Ovary (tissue), 9 donors: ENCODE data around the gene FOXP1. TPM values are rescaled to one million over a fixed set of nuclear protein-coding genes. Genes with fewer than 3 reads are reported as not detected.

Experiments
- DNase-seq, 5 donors: peaks; one replicate each; pipeline ENCODE4 v3.0.0-alpha.2; 2019 to 2020
- H3K27ac ChIP-seq, 2 donors: fragments of 200-600 bp; one replicate each; pipeline versions ENCODE4 v1.5.1 to v1.8.0; 2019 to 2022
- H3K27me3 ChIP-seq: fragments of 200-600 bp; one replicate; pipeline ENCODE4 v1.8.0; 2022
- H3K36me3 ChIP-seq: fragments of 200-600 bp; sonication (generic); one replicate; pipeline ENCODE4 v1.5.1; 2019
- H3K4me1 ChIP-seq: one replicate; pipeline ENCODE4 v1.8.1; 2013; ENCODE audit warnings: mild to moderate bottlenecking, moderate library complexity; ENCODE audit not compliant: insufficient read depth
- H3K4me3 ChIP-seq: fragments of 200-600 bp; sonication (generic); one replicate; pipeline ENCODE4 v1.5.1; 2017
- H3K9me3 ChIP-seq, 2 donors: fragments of 200-600 bp in 1 of 2; sonication (generic) in 1 of 2; one replicate each; pipeline versions ENCODE4 v1.5.1 to v1.8.1; 2013 to 2019; ENCODE audit warnings: mild to moderate bottlenecking in 1 of 2, moderate library complexity in 1 of 2
- EP300 ChIP-seq: sonication (generic); formaldehyde crosslinking; IDR thresholded peaks from one replicate; pipeline ENCODE4 v1.6.1; 2017; ENCODE audit warnings: antibody characterized with exemption
- POLR2A ChIP-seq: fragments of 450-650 bp; IDR thresholded peaks from one replicate; pipeline ENCODE4 v1.6.1; 2017; ENCODE audit warnings: antibody characterized with exemption, mild to moderate bottlenecking, moderate library complexity
- WGBS, 3 donors: extraction: QIAGEN DNeasy Blood & Tissue Kit in 1 of 3; methylation state at CpG; one replicate each; pipeline versions ENCODE4 v1.1.5 to v1.1.7; 2013 to 2017; 5-methylcytosine and 5-hydroxymethylcytosine counted together
- intact Hi-C, 4 donors: fragments of 100-400 bp; cut with DNase I; formaldehyde crosslinking; loops; one replicate each; pipeline versions ENCODE4 v1.11.0 to v1.15.1; 2022 to 2023
- polyA plus RNA-seq, 2 donors: library from polyadenylated mRNA; stranded (reverse); fragments of 200-250 nt in 1 of 2; fragments of 350-450 nt in 1 of 2; fragmentation: Illumina TruSeq in 1 of 2; extraction: RNeasy Lipid Tissue Mini Kit (QIAGEN cat#74804) in 1 of 2; gene quantifications; one replicate each; pipeline ENCODE4 v1.2.3, GENCODE V29; 2013 to 2014
- total RNA-seq, 7 donors: library from RNA; depleted of rRNA in 2 of 7; stranded (reverse); fragments of >200 nt in 2 of 7; fragmentation: NEBNext Ultra II Directional in 3 of 7; extraction: Animal tissue kit (Norgen Biotek cat#: 25700) in 3 of 7; gene quantifications; one replicate each; pipeline versions ENCODE4 v1.1.0 to v1.2.4, GENCODE V29; 2016 to 2023
- TF ChIP-seq, protein P1 (sequence below), 3 donors: fragments of 450-650 bp in 2 of 3; fragments of 200-600 bp in 1 of 3; IDR thresholded peaks; one replicate each; pipeline versions ENCODE4 v1.5.1 to v1.8.0; 2016 to 2022; ENCODE audit warnings: antibody characterized with exemption in 3 of 3, mild to moderate bottlenecking in 1 of 3
- donor health status: DM: no; HTN: no; CAD: no; lungs with moderate emphysema.
- donor health status: DM: no; HTN: no; CAD: no.
- donor health status: Bipolar disorder and iron deficiency.
- donor health status: DM: yes; HTN: yes; CAD: no.
- donor health status: DM: no; HTN: no; CAD: no.
- donor health status: DM: yes; HTN: yes; CAD: no.

Gene FOXP1
- total and polyA plus RNA-seq, 9 donors = 31.7 to 126 (median 114) TPM

DNA sequence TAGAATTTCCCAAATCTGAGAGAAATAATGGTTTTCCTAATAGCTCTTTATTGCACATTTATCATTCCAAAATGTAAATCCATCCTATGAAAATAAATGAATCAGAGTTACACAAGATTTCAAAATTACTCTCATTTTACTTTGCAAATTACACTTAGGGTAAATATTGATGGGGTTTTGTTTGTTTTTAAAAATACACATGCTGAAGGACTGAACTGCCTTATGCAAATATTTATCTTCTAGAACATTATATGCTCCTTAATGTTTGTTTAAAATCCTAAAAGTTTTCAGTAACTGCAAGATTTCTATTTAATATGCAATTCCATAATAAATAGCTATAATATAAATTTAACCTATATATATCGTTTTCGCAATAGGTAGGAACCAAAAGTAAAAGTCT lies 38.2 kb downstream of the FOXP1 start:
- peaks cover 7% of the 10 kb centered on the region for H3K4me1 ChIP-seq
- H3K27me3 ChIP-seq = no peaks in the 10 kb centered on the region
- H3K4me3 ChIP-seq = no peak overlapping the region
- H3K27ac ChIP-seq = no peak overlapping the region
- no peak for DNase-seq
- no peaks in the 10 kb centered on the region for H3K9me3 ChIP-seq
- intact Hi-C loops = no loop called here
- no peaks in the 10 kb centered on the region for H3K36me3 ChIP-seq
- WGBS, 3 donors = 88 to 93% (median 90%) methylated on average over 2 of the region's 2 CpGs
- TF ChIP-seq POLR2A = no peak
- TF ChIP-seq, protein P1, sequence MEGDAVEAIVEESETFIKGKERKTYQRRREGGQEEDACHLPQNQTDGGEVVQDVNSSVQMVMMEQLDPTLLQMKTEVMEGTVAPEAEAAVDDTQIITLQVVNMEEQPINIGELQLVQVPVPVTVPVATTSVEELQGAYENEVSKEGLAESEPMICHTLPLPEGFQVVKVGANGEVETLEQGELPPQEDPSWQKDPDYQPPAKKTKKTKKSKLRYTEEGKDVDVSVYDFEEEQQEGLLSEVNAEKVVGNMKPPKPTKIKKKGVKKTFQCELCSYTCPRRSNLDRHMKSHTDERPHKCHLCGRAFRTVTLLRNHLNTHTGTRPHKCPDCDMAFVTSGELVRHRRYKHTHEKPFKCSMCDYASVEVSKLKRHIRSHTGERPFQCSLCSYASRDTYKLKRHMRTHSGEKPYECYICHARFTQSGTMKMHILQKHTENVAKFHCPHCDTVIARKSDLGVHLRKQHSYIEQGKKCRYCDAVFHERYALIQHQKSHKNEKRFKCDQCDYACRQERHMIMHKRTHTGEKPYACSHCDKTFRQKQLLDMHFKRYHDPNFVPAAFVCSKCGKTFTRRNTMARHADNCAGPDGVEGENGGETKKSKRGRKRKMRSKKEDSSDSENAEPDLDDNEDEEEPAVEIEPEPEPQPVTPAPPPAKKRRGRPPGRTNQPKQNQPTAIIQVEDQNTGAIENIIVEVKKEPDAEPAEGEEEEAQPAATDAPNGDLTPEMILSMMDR (IDR thresholded peaks at IDR 0.05) = no peak
- TF ChIP-seq EP300 = no peak

- no peaks in the 10 kb centered on the region for H3K27me3 ChIP-seq
- intact Hi-C loops = no loop called here
- H3K9me3 ChIP-seq = no peaks in the 10 kb centered on the region
- no peak for DNase-seq
- no peak overlapping the region for H3K4me3 ChIP-seq
- peaks cover 7% of the 10 kb centered on the region for H3K4me1 ChIP-seq
- TF ChIP-seq POLR2A = no peak
- TF ChIP-seq, protein P1 (IDR thresholded peaks at IDR 0.05) = no peak
- TF ChIP-seq EP300 = no peak
- WGBS, 3 donors = 68 to 87% (median 87%) methylated on average over 3 of the region's 3 CpGs
- no peak overlapping the region for H3K27ac ChIP-seq
- no peaks in the 10 kb centered on the region for H3K36me3 ChIP-seq
These were observed 40.0 kb downstream of the FOXP1 start for GRCh38 chr3:71543371-71544016.

GRCh38 chr3:71542521-71543370 lies 40.8 kb downstream of the FOXP1 start:
- 35 to 38% (median 37%) methylated on average over 23 of the region's 23 CpGs for WGBS, 3 donors
- peak; percentile 61 to 75 (median 66) for DNase-seq
- Histone ChIP-seq H3K4me3 (peak overlapping the region; percentile 18), H3K27me3 (no peaks in the 10 kb centered on the region), H3K9me3 (no peaks in the 10 kb centered on the region), H3K27ac (no peak overlapping the region), H3K4me1 (peaks cover 7% of the 10 kb centered on the region), H3K36me3 (no peaks in the 10 kb centered on the region)
- TF ChIP-seq, protein P1 (IDR thresholded peaks at IDR 0.05) = no peak
- TF ChIP-seq EP300 (no peak), POLR2A (no peak)
- intact Hi-C loops = no loop called here

- Histone ChIP-seq H3K9me3 (no peaks in the 10 kb centered on the region), H3K4me3 (no peak overlapping the region), H3K27me3 (no peaks in the 10 kb centered on the region), H3K4me1 (peaks cover 15% of the 10 kb centered on the region), H3K36me3 (no peaks in the 10 kb centered on the region), H3K27ac (no peak overlapping the region)
- intact Hi-C loops = no loop called here
- WGBS, 3 donors = 24 to 40% (median 40%) methylated on average over 3 of the region's 3 CpGs
- no peak for DNase-seq
- no peak for TF ChIP-seq EP300
- TF ChIP-seq POLR2A = no peak
- TF ChIP-seq, protein P1 (IDR thresholded peaks at IDR 0.05) = no peak
These were observed 42.2 kb downstream of the FOXP1 start for GRCh38 chr3:71541313-71541712.
